Loucy (cell line): ENCODE measurements around the gene CCDC141.

ENCODE experiments used
- EZH2phosphoT487 ChIP-seq: fragments of 200-600 bp; IDR thresholded peaks from 2 replicates; pipeline ENCODE4 v1.6.1; 2018; ENCODE audit warnings: antibody characterized with exemption, mild to moderate bottlenecking, moderate library complexity, borderline replicate concordance
- TF ChIP-seq, protein P1 (sequence below): fragments of 200-600 bp; sonication (generic); conservative IDR thresholded peaks from 2 replicates; pipeline ENCODE4 v1.5.1; 2014; ENCODE audit warnings: mild to moderate bottlenecking, antibody characterized with exemption, low read length

GRCh38 chr2:178846458-178846802 lies 203.5 kb downstream of the CCDC141 start:
- TF ChIP-seq, protein P1, sequence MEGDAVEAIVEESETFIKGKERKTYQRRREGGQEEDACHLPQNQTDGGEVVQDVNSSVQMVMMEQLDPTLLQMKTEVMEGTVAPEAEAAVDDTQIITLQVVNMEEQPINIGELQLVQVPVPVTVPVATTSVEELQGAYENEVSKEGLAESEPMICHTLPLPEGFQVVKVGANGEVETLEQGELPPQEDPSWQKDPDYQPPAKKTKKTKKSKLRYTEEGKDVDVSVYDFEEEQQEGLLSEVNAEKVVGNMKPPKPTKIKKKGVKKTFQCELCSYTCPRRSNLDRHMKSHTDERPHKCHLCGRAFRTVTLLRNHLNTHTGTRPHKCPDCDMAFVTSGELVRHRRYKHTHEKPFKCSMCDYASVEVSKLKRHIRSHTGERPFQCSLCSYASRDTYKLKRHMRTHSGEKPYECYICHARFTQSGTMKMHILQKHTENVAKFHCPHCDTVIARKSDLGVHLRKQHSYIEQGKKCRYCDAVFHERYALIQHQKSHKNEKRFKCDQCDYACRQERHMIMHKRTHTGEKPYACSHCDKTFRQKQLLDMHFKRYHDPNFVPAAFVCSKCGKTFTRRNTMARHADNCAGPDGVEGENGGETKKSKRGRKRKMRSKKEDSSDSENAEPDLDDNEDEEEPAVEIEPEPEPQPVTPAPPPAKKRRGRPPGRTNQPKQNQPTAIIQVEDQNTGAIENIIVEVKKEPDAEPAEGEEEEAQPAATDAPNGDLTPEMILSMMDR, result no peak
- no peak for TF ChIP-seq EZH2phosphoT487
